GM06990 (cell line): ENCODE data around the gene KCNIP4.

ENCODE experiments used
- DNase-seq: peaks from one replicate; pipeline ENCODE4 v3.0.0-alpha.2; 2011; ENCODE audit not compliant: insufficient read length; ENCODE audit errors: extremely low read depth
- H3K27me3 ChIP-seq: replicated peaks from 2 replicates; pipeline ENCODE4 v1.6.0; 2011; ENCODE audit warnings: low read length; ENCODE audit not compliant: control insufficient read depth, insufficient read depth
- H3K36me3 ChIP-seq: 2 replicates; pipeline ENCODE4 v1.5.1; 2011; ENCODE audit warnings: low read length; ENCODE audit not compliant: control insufficient read depth, insufficient read depth
- H3K4me3 ChIP-seq: replicated peaks from 2 replicates; pipeline ENCODE4 v1.5.1; 2011; ENCODE audit warnings: low read depth, mild to moderate bottlenecking, control low read depth, low read length
- CTCF ChIP-seq: IDR thresholded peaks from 2 replicates; pipeline ENCODE4 v1.5.1; 2011; ENCODE audit warnings: low read length, control low read depth, mild to moderate bottlenecking, inconsistent platforms; ENCODE audit not compliant: insufficient read depth, poor library complexity, severe bottlenecking

Gene KCNIP4

GRCh38 chr4:21962691-21963090 lies 14.1 kb upstream of the KCNIP4 start:
- no peaks in the 10 kb centered on the region for H3K36me3 ChIP-seq
- no peak for DNase-seq
- H3K4me3 ChIP-seq = no peak overlapping the region
- TF ChIP-seq CTCF = no peak
- no peaks in the 10 kb centered on the region for H3K27me3 ChIP-seq

- no peak for DNase-seq
- no peak for TF ChIP-seq CTCF
- Histone ChIP-seq H3K4me3 (no peak overlapping the region), H3K36me3 (no peaks in the 10 kb centered on the region), H3K27me3 (no peaks in the 10 kb centered on the region)
Observed at GRCh38 chr4:21960793-21961192, 12.2 kb upstream of the KCNIP4 start.

- Histone ChIP-seq H3K27me3 (no peaks in the 10 kb centered on the region), H3K4me3 (no peak overlapping the region), H3K36me3 (no peaks in the 10 kb centered on the region)
- no peak for TF ChIP-seq CTCF
- no peak for DNase-seq
Observed at GRCh38 chr4:21954916-21955315, 6.3 kb upstream of the KCNIP4 start.

GRCh38 chr4:21953653-21954052 lies 5.1 kb upstream of the KCNIP4 start:
- no peak for DNase-seq
- TF ChIP-seq CTCF = no peak
- H3K4me3 ChIP-seq = no peak overlapping the region

GRCh38 chr4:21952549-21952948 lies 4.0 kb upstream of the KCNIP4 start:
- TF ChIP-seq CTCF = no peak
- Histone ChIP-seq H3K4me3 (no peak overlapping the region), H3K36me3 (no peaks in the 10 kb centered on the region), H3K27me3 (no peaks in the 10 kb centered on the region)
- no peak for DNase-seq

More at GRCh38 chr4:21953653-21954052, 5.1 kb upstream of the KCNIP4 start:
- Histone ChIP-seq H3K36me3 (no peaks in the 10 kb centered on the region), H3K27me3 (no peaks in the 10 kb centered on the region)

GRCh38 chr4:21949073-21949457 lies 493 bp upstream of the KCNIP4 start:
- no peaks in the 10 kb centered on the region for H3K27me3 ChIP-seq
- no peaks in the 10 kb centered on the region for H3K36me3 ChIP-seq
- DNase-seq = no peak
- no peak for TF ChIP-seq CTCF
- H3K4me3 ChIP-seq = no peak overlapping the region
